ENCODE measurements around the gene STK11. TPM values are rescaled to one million over a fixed set of nuclear protein-coding genes. Genes with fewer than 3 reads are reported as not detected.
A peak's percentile ranks its signal among the peaks of the same experiment; 100 is the strongest.

STK11 gene
- total and polyA plus RNA-seq, 2 of the 4 experiments (the other 2 are of a cell fraction), result 39.3 to 42.8 TPM

- ATAC-seq (ENCODE audit: low read depth) (peak; percentile 74), DNase-seq (peak; percentile 97)
- Histone ChIP-seq H4K20me1 (ENCODE audit: insufficient read depth, low read length) (no peaks in the 10 kb centered on the region), H2BK20ac (ENCODE audit: low read depth, low read length) (peak overlapping the region; percentile 92), H3K79me1 (ENCODE audit: low read depth in 1 of 2, low read length in 2 of 2) (peaks cover 2 to 15% of the 10 kb centered on the region in 2 experiments; a peak in 2 of 4 replicates), H3K36me3 (ENCODE audit: control insufficient read depth, insufficient read depth, low read length) (no peaks in the 10 kb centered on the region), H2BK15ac (ENCODE audit: low read depth, low read length) (peak overlapping the region; percentile 55; the same call in 1 of the 3 replicates), H2AFZ (replicated peaks; ENCODE audit: low read length, poor library complexity) (peak overlapping the region; percentile 85), H4K8ac (ENCODE audit: low read depth in 2 of 2, low read length in 2 of 2) (peak overlapping the region; percentile 54 to 85), H3K18ac (ENCODE audit: low read depth, low read length) (peak overlapping the region; percentile 73), H3K27ac (ENCODE audit: insufficient read depth, low read length) (peak overlapping the region; percentile 88), H3K9me3 (ENCODE audit: control insufficient read depth, insufficient read depth, low read length) (peaks cover 2% of the 10 kb centered on the region; the same call in 1 of the 2 replicates), H3K27me3 (ENCODE audit: control insufficient read depth, insufficient read depth, low read length) (no peaks in the 10 kb centered on the region), H2BK120ac (ENCODE audit: low read depth, low read length) (peak overlapping the region; percentile 96), H3K14ac (replicated peaks; ENCODE audit: low read depth, low read length) (peak overlapping the region; percentile 53), H3K23ac (ENCODE audit: low read depth, low read length) (peak overlapping the region; percentile 92), H4K91ac (ENCODE audit: insufficient read depth, low read depth, low read length) (peak overlapping the region; percentile 97), H3K4ac (ENCODE audit: low read depth, low read length) (peak overlapping the region; percentile 95), H2AK9ac (replicated peaks; ENCODE audit: low read depth, low read length, poor library complexity) (peak overlapping the region; percentile 80), H3K9ac (ENCODE audit: low read depth, low read length) (peak overlapping the region; percentile 26; the same call in 1 of the 2 replicates), H4K5ac (ENCODE audit: low read depth, low read length) (peak overlapping the region; percentile 74), H2AK5ac (ENCODE audit: low read depth, low read length) (peak overlapping the region; percentile 87), H3K56ac (ENCODE audit: extremely low read depth, insufficient read depth, low read length) (peak overlapping the region; percentile 47), H3K9me1 (ENCODE audit: insufficient read depth, low read length) (0 out of 2 replicates have a peak, but pooled peaks cover 4% of the 10 kb centered on the region), H2BK5ac (ENCODE audit: low read depth, low read length, poor library complexity, severe bottlenecking) (peak overlapping the region; percentile 93), H3K4me2 (ENCODE audit: low read depth, low read length) (peak overlapping the region; percentile 42), H3K4me3 (ENCODE audit: insufficient read depth, low read depth, low read length) (0 out of 2 replicates have a peak overlapping the region, but pooled peaks have one; percentile 4), H3K4me1 (ENCODE audit: control insufficient read depth, insufficient read depth, low read length) (peaks cover 13% of the 10 kb centered on the region)
- dilution Hi-C loops (cut with HindIII; ENCODE audit: low sequenced_read_pairs, unreplicated experiment) (no loop called here), intact Hi-C loops (cut with micrococcal nuclease) (loop anchor here (2.0 kb wide), 2 partner anchors 65 to 75 kb away; partner anchors contain the start of gene GPX4), in situ Hi-C loops (cut with MboI; ENCODE audit: low sequenced_read_pairs) (no loop called here)
- ChIA-PET CTCF (no interaction called here), POLR2A (ENCODE audit: unreplicated experiment) (interaction anchor here (0.6 to 1.0 kb wide), 2 partner anchors 54 to 221 kb away, joined by 5 read pairs; no protein-coding TSS in a partner anchor)
- peak; percentile 84 for TF ChIP-seq CEBPB (IDR thresholded peaks at IDR 0.05; ENCODE audit: low read depth, low read length)
- peak; percentile 28; the same call in 1 of the 2 replicates for TF ChIP-seq CTCF (conservative IDR thresholded peaks at IDR 0.05; ENCODE audit: low read depth, low read length)
- no peak; the same call in 1 of the 2 replicates for TF ChIP-seq BHLHE40 (IDR thresholded peaks at IDR 0.05; ENCODE audit: low read depth, low read length)
- 0 out of 2 replicates have a peak, but pooled peaks have one; percentile 11 for TF ChIP-seq USF2 (IDR thresholded peaks at IDR 0.05; ENCODE audit: low read depth, low read length)
- peak; percentile 78 for TF ChIP-seq FOS (IDR thresholded peaks at IDR 0.05; ENCODE audit: low read depth, low read length)
- TF ChIP-seq RCOR1 (IDR thresholded peaks at IDR 0.05; ENCODE audit: insufficient replicate concordance, low read length), result peak; percentile 98
- peak; percentile 4; the same call in 1 of the 2 replicates for TF ChIP-seq SMC3 (IDR thresholded peaks at IDR 0.05; ENCODE audit: low read depth, low read length)
- TF ChIP-seq NFE2L2 (IDR thresholded peaks at IDR 0.05; ENCODE audit: low read depth, low read length), result no peak
- TF ChIP-seq ELK1 (IDR thresholded peaks at IDR 0.05; ENCODE audit: borderline replicate concordance, low read depth, low read length), result no peak
- no peak for TF ChIP-seq POLR2A (IDR thresholded peaks at IDR 0.05; ENCODE audit: low read depth, low read length)
- TF ChIP-seq MAZ (IDR thresholded peaks at IDR 0.05; ENCODE audit: borderline replicate concordance, low read depth, low read length), result peak; percentile 78; the same call in 1 of the 2 replicates
- TF ChIP-seq RAD21 (IDR thresholded peaks at IDR 0.05; ENCODE audit: low read length), result no peak; the same call in 1 of the 2 replicates
- peak; percentile 64 for TF ChIP-seq MAFK (IDR thresholded peaks at IDR 0.05; ENCODE audit: low read depth, low read length)
- no TSS peak for BruUV-seq (replicated peaks)
- 36% methylated on average over 16 of the region's 25 CpGs; no CpG with 5 or more reads in 1 of the 2 experiments for WGBS, 2 experiments (ENCODE audit: extremely low coverage in 2 of 2, insufficient read length in 1 of 2)
Observed at GRCh38 chr19:1177322-1178114, 28.1 kb upstream of the STK11 start.

Data from IMR-90 (cell line).